Measurements from ENCODE around the gene RRBP1. TPM values are rescaled to one million over a fixed set of nuclear protein-coding genes. Genes with fewer than 3 reads are reported as not detected.

RRBP1 gene
- total RNA-seq, 3 donors from 2014 or later, result 210 to 402 (median 377) TPM

GRCh38 chr20:17679941-17680835 is 1.9 kb downstream of the RRBP1 start:
- peak; percentile 80 to 83 (median 82) for DNase-seq
- peak; percentile 47 for ATAC-seq
- H3K4me1 ChIP-seq (ENCODE audit: low read depth), result peaks cover 33% of the 10 kb centered on the region
- intact Hi-C loops (cut with DNase I, micrococcal nuclease), result loop anchor here (5.0 to 10.0 kb wide), 2 partner anchors 207 to 215 kb away; no protein-coding TSS in a partner anchor
- no peak for TF ChIP-seq CTCF (IDR thresholded peaks at IDR 0.05)
- no peaks in the 10 kb centered on the region for H3K9me3 ChIP-seq
- peaks cover 5% of the 10 kb centered on the region for H3K36me3 ChIP-seq (ENCODE audit: low read depth)
- H3K4me3 ChIP-seq, result peak overlapping the region; percentile 86

GRCh38 chr20:17678886-17679285 is 3.2 kb downstream of the RRBP1 start:
- no peak for DNase-seq
- no peaks in the 10 kb centered on the region for H3K9me3 ChIP-seq
- H3K4me1 ChIP-seq (ENCODE audit: low read depth), result peaks cover 33% of the 10 kb centered on the region
- TF ChIP-seq CTCF (IDR thresholded peaks at IDR 0.05), result no peak
- H3K36me3 ChIP-seq (ENCODE audit: low read depth), result peaks cover 5% of the 10 kb centered on the region
- intact Hi-C loops (cut with DNase I, micrococcal nuclease), result no loop called here
- H3K4me3 ChIP-seq, result no peak overlapping the region
- no peak for ATAC-seq

- intact Hi-C loops (cut with DNase I, micrococcal nuclease), result no loop called here
- ATAC-seq, result no peak
- TF ChIP-seq CTCF (IDR thresholded peaks at IDR 0.05), result no peak
- Histone ChIP-seq H3K4me1 (ENCODE audit: low read depth) (peaks cover 28% of the 10 kb centered on the region), H3K36me3 (ENCODE audit: low read depth) (peaks cover 6% of the 10 kb centered on the region), H3K4me3 (no peak overlapping the region), H3K9me3 (no peaks in the 10 kb centered on the region)
- DNase-seq, result no peak
These were observed 3.7 kb downstream of the RRBP1 start for GRCh38 chr20:17678295-17678694.

- DNase-seq, result no peak
- H3K36me3 ChIP-seq (ENCODE audit: low read depth), result peaks cover 8% of the 10 kb centered on the region
- intact Hi-C loops (cut with DNase I, micrococcal nuclease), result no loop called here
- TF ChIP-seq CTCF (IDR thresholded peaks at IDR 0.05), result no peak
- H3K4me3 ChIP-seq, result no peak overlapping the region
- peaks cover 32% of the 10 kb centered on the region for H3K4me1 ChIP-seq (ENCODE audit: low read depth)
- H3K9me3 ChIP-seq, result no peaks in the 10 kb centered on the region
- ATAC-seq, result no peak
These were observed 5.1 kb downstream of the RRBP1 start for GRCh38 chr20:17676942-17677341.

GRCh38 chr20:17676378-17676759 is 5.7 kb downstream of the RRBP1 start:
- H3K9me3 ChIP-seq, result no peaks in the 10 kb centered on the region
- no peak overlapping the region for H3K4me3 ChIP-seq
- DNase-seq (no peak), ATAC-seq (no peak)
- H3K4me1 ChIP-seq (ENCODE audit: low read depth), result peaks cover 32% of the 10 kb centered on the region
- intact Hi-C loops (cut with DNase I, micrococcal nuclease), result no loop called here
- no peak for TF ChIP-seq CTCF (IDR thresholded peaks at IDR 0.05)
- H3K36me3 ChIP-seq (ENCODE audit: low read depth), result peaks cover 8% of the 10 kb centered on the region

Measured in mucosa of descending colon (tissue), 3 donors.